RPMI8226 (cell line): Measurements from ENCODE around the gene QDPR.

Experiments used
- DNase-seq: peaks from one replicate; pipeline ENCODE4 v3.0.0-alpha.2; 2015

The QDPR gene

GRCh38 chr4:17526695-17527477 is 15.0 kb upstream of the QDPR start:
- no peak for DNase-seq

GRCh38 chr4:17523662-17524061 is 11.8 kb upstream of the QDPR start:
- peak; percentile 13 for DNase-seq

GRCh38 chr4:17521595-17521994 is 9.7 kb upstream of the QDPR start:
- DNase-seq = no peak

GRCh38 chr4:17517664-17518063 is 5.8 kb upstream of the QDPR start:
- DNase-seq = no peak

- no peak for DNase-seq
Measured at GRCh38 chr4:17516980-17517379, 5.1 kb upstream of the QDPR start.

GRCh38 chr4:17515445-17516407 is 3.8 kb upstream of the QDPR start:
- DNase-seq = no peak

GRCh38 chr4:17514865-17515264 is 3.0 kb upstream of the QDPR start, which contains the start of gene CLRN2:
Gene CLRN2, plus strand, starts transcription at chr4:17515165. Its CDS starts 102 bp downstream, at chr4:17515267.
- no peak for DNase-seq

- DNase-seq = no peak
Measured at GRCh38 chr4:17512973-17513665, 1.2 kb upstream of the QDPR start.

GRCh38 chr4:17511509-17511949 is 361 bp downstream of the QDPR start:
- DNase-seq = peak; percentile 67

GRCh38 chr4:17511051-17511450 is 839 bp downstream of the QDPR start:
- peak; percentile 75 for DNase-seq

GRCh38 chr4:17510582-17510981 is 1.3 kb downstream of the QDPR start:
- DNase-seq = no peak

GRCh38 chr4:17504081-17504480 is 7.8 kb downstream of the QDPR start:
- no peak for DNase-seq

GRCh38 chr4:17502756-17503155 is 9.1 kb downstream of the QDPR start:
- no peak for DNase-seq

- DNase-seq = no peak
Measured at GRCh38 chr4:17500574-17500973, 11.3 kb downstream of the QDPR start.

- DNase-seq = no peak
Measured at GRCh38 chr4:17497890-17498523, 13.9 kb downstream of the QDPR start.

- DNase-seq = no peak
Measured at GRCh38 chr4:17494258-17495190, 17.4 kb downstream of the QDPR start.

- no peak for DNase-seq
Measured at GRCh38 chr4:17493619-17494018, 18.3 kb downstream of the QDPR start.

GRCh38 chr4:17492876-17493275 is 19.0 kb downstream of the QDPR start:
- DNase-seq = no peak

GRCh38 chr4:17492058-17492741 is 19.7 kb downstream of the QDPR start:
- DNase-seq = no peak

GRCh38 chr4:17491196-17491595 is 20.7 kb downstream of the QDPR start:
- DNase-seq = no peak

- DNase-seq = no peak
Measured at GRCh38 chr4:17490575-17491059, 21.3 kb downstream of the QDPR start.
